H1 (cell line): ENCODE measurements around the gene ZNF280B. TPM values are rescaled to one million over a fixed set of nuclear protein-coding genes. Genes with fewer than 3 reads are reported as not detected.

ENCODE experiments used
- CTCF ChIA-PET: fragments of 300-600 bp; sonication (Branson Sonifier 250); formaldehyde crosslinking; loops from one replicate; lab custom pipeline; 2021; ENCODE audit not compliant: partially characterized antibody; lab: Charles Lee
- POLR2A ChIA-PET: fragments of 300-600 bp; sonication (Branson Sonifier 250); formaldehyde crosslinking; loops from one replicate; lab custom pipeline; 2021; ENCODE audit warnings: inconsistent platforms; ENCODE audit not compliant: partially characterized antibody; lab: Charles Lee
- DNase-seq, 2 experiments: peaks; one replicate each; pipeline versions ENCODE4 v3.0.0 to v3.0.0-alpha.2; 2010 to 2022; ENCODE audit warnings: low spot score in 2 of 2, low read depth in 1 of 2, mixed read lengths in 1 of 2
- FAIRE-seq: peaks from 2 replicates; lab custom pipeline; 2011; peaks lifted over from hg19 to GRCh38; lab: Jason Lieb, UNC
- H2AFZ ChIP-seq: 2 replicates; pipeline ENCODE4 v1.8.1; 2012; ENCODE audit warnings: low read length, inconsistent platforms
- H2AK5ac ChIP-seq: 2 replicates; pipeline ENCODE4 v1.6.1; 2013; ENCODE audit warnings: low read depth, low read length
- H2BK120ac ChIP-seq: replicated peaks from 2 replicates; pipeline ENCODE3; 2013; ENCODE audit warnings: low read depth, low read length, inconsistent platforms
- H2BK12ac ChIP-seq: 2 replicates; pipeline ENCODE4 v1.6.1; 2013; ENCODE audit warnings: low read depth, low read length
- H2BK15ac ChIP-seq: 2 replicates; pipeline ENCODE4 v1.6.1; 2013; ENCODE audit warnings: low read length
- H2BK20ac ChIP-seq: 2 replicates; pipeline ENCODE4 v1.6.1; 2013; ENCODE audit warnings: low read length
- H2BK5ac ChIP-seq: 2 replicates; pipeline ENCODE4 v1.6.1; 2013; ENCODE audit warnings: low read depth, low read length
- H3K14ac ChIP-seq: 2 replicates; pipeline ENCODE4 v1.6.1; 2013; ENCODE audit warnings: inconsistent platforms; ENCODE audit not compliant: insufficient read length
- H3K18ac ChIP-seq: 2 replicates; pipeline ENCODE4 v1.6.1; 2013; ENCODE audit warnings: low read length; ENCODE audit errors: extremely low read depth
- H3K23ac ChIP-seq: 2 replicates; pipeline ENCODE4 v1.6.1; 2013; ENCODE audit warnings: inconsistent platforms; ENCODE audit not compliant: insufficient read length
- H3K23me2 ChIP-seq: 2 replicates; pipeline ENCODE4 v1.6.1; 2013; ENCODE audit warnings: low read depth, low read length
- H3K27ac ChIP-seq: 2 replicates; pipeline ENCODE4 v1.6.1; 2011; ENCODE audit warnings: low read depth, low read length, inconsistent platforms
- H3K27me3 ChIP-seq, 4 experiments: replicated peaks in 1 of 4; 1 replicate in 1 of 4; 2 replicates in 3 of 4; pipeline versions ENCODE4 v1.6.1 to v1.8.1; 2011 to 2013; ENCODE audit warnings: low read length in 3 of 4, mild to moderate bottlenecking in 3 of 4, inconsistent platforms in 2 of 4, mixed read lengths in 2 of 4, moderate library complexity in 1 of 4; ENCODE audit not compliant: control insufficient read depth in 3 of 4, insufficient read depth in 3 of 4; ENCODE audit errors: extremely low read depth in 1 of 4
- H3K36me3 ChIP-seq, 4 experiments: 2 replicates each; pipeline versions ENCODE4 v1.6.1 to v1.8.1; 2011 to 2013; ENCODE audit warnings: mild to moderate bottlenecking in 4 of 4, low read length in 3 of 4, moderate library complexity in 2 of 4, control low read depth in 1 of 4, inconsistent platforms in 1 of 4; ENCODE audit not compliant: insufficient read depth in 4 of 4, control insufficient read depth in 2 of 4
- H3K4ac ChIP-seq: replicated peaks from 2 replicates; pipeline ENCODE3; 2013; ENCODE audit warnings: low read length, low read depth, mixed read lengths, inconsistent platforms; ENCODE audit not compliant: insufficient read length
- H3K4me1 ChIP-seq, 4 experiments: replicated peaks in 1 of 4; 1 replicate in 1 of 4; 2 replicates in 3 of 4; pipeline versions ENCODE4 v1.6.1 to v1.8.1; 2011 to 2013; ENCODE audit warnings: low read length in 3 of 4, inconsistent platforms in 2 of 4, mixed read lengths in 1 of 4; ENCODE audit not compliant: insufficient read depth in 4 of 4, control insufficient read depth in 3 of 4
- H3K4me2 ChIP-seq, 2 experiments: 2 replicates each; pipeline versions ENCODE4 v1.6.1 to v1.8.1; 2011 to 2013; ENCODE audit warnings: low read depth in 2 of 2, low read length in 2 of 2, control low read depth in 1 of 2, inconsistent platforms in 1 of 2, mild to moderate bottlenecking in 1 of 2; ENCODE audit not compliant: insufficient read depth in 1 of 2
- H3K4me3 ChIP-seq, 4 experiments: fragments of 200-600, 300-600 bp in 1 of 4; sonication (generic), shearing (Covaris generic), sonication (Bioruptor Twin) in 1 of 4; 2 replicates each; pipeline versions ENCODE4 v1.5.1 to v1.8.1; 2011 to 2016; ENCODE audit warnings: low read length in 4 of 4, low read depth in 3 of 4, control low read depth in 2 of 4, inconsistent platforms in 2 of 4, mild to moderate bottlenecking in 2 of 4, mixed read lengths in 1 of 4, moderate library complexity in 1 of 4; ENCODE audit not compliant: insufficient read depth in 2 of 4; ENCODE audit errors: extremely low read depth in 1 of 4
- H3K56ac ChIP-seq: replicated peaks from 2 replicates; pipeline ENCODE3; 2013; ENCODE audit warnings: low read depth, mild to moderate bottlenecking, mixed read lengths, low read length, inconsistent platforms; ENCODE audit not compliant: insufficient read length
- H3K79me1 ChIP-seq: 2 replicates; pipeline ENCODE4 v1.6.1; 2013; ENCODE audit warnings: low read depth, low read length, control low read depth
- H3K79me2 ChIP-seq, 2 experiments: 2 replicates each; pipeline versions ENCODE4 v1.6.1 to v1.8.1; 2012 to 2013; ENCODE audit warnings: low read length in 2 of 2, mild to moderate bottlenecking in 2 of 2, inconsistent platforms in 1 of 2; ENCODE audit not compliant: insufficient read depth in 2 of 2, control insufficient read depth in 1 of 2
- H3K9ac ChIP-seq, 4 experiments: replicated peaks in 1 of 4; 1 replicate in 1 of 4; 2 replicates in 3 of 4; pipeline versions ENCODE4 v1.6.1 to v1.8.1; 2011 to 2013; ENCODE audit warnings: low read depth in 3 of 4, low read length in 3 of 4, control low read depth in 2 of 4, mild to moderate bottlenecking in 2 of 4, moderate library complexity in 2 of 4, inconsistent platforms in 1 of 4; ENCODE audit errors: extremely low read depth in 1 of 4
- H3K9me3 ChIP-seq, 2 experiments: 2 replicates each; pipeline versions ENCODE4 v1.6.1 to v1.8.1; 2012 to 2013; ENCODE audit warnings: mild to moderate bottlenecking in 2 of 2, moderate library complexity in 2 of 2, control low read depth in 1 of 2, inconsistent platforms in 1 of 2, low read depth in 1 of 2, low read length in 1 of 2, mixed read lengths in 1 of 2; ENCODE audit not compliant: insufficient read depth in 2 of 2
- H4K20me1 ChIP-seq, 2 experiments: replicated peaks in 1 of 2; 2 replicates each; pipeline versions ENCODE3 to v1.8.1; 2011 to 2013; ENCODE audit warnings: inconsistent platforms in 2 of 2, low read length in 2 of 2, mild to moderate bottlenecking in 1 of 2; ENCODE audit not compliant: insufficient read depth in 2 of 2, control insufficient read depth in 1 of 2
- H4K5ac ChIP-seq: 2 replicates; pipeline ENCODE4 v1.6.1; 2013; ENCODE audit warnings: low read length, low read depth, mixed read lengths, inconsistent platforms; ENCODE audit not compliant: insufficient read length
- H4K8ac ChIP-seq: 2 replicates; pipeline ENCODE4 v1.8.0; 2013; ENCODE audit warnings: mild to moderate bottlenecking, moderate library complexity, low read length, inconsistent platforms; ENCODE audit not compliant: insufficient read depth; ENCODE audit errors: extremely low read depth
- H4K91ac ChIP-seq: replicated peaks from 2 replicates; pipeline ENCODE3; 2013; ENCODE audit warnings: low read length, mixed read lengths, inconsistent platforms; ENCODE audit not compliant: insufficient read length
- TBP ChIP-seq: IDR thresholded peaks from 2 replicates; pipeline ENCODE4 v1.6.1; 2011; ENCODE audit warnings: low read depth, low read length, improper control_type of control experiment
- WGBS, 2 experiments: shearing (Covaris generic) in 1 of 2; methylation state at CpG; one replicate each; pipeline versions ENCODE4 v1.1.6 to v1.1.7; 2013 to 2015; ENCODE audit warnings: low lambda C conversion rate in 2 of 2, mixed read lengths in 2 of 2, inconsistent platforms in 1 of 2, low coverage in 1 of 2, missing lambda C conversion rate in 1 of 2; ENCODE audit not compliant: insufficient replicate concordance in 2 of 2, insufficient coverage in 1 of 2, insufficient read length in 1 of 2; ENCODE audit errors: extremely low coverage in 1 of 2, missing lambda C conversion rate in 1 of 2; 5-methylcytosine and 5-hydroxymethylcytosine counted together
- polyA plus RNA-seq, 7 experiments: library from polyadenylated mRNA; depleted of rRNA in 3 of 7; stranded (reverse) in 5 of 7; unstranded in 2 of 7; fragments of >200 nt in 5 of 7; fragments of 200-250 nt in 2 of 7; gene quantifications; 1 replicate in 5 of 7; 2 replicates in 1 of 7; 4 replicates in 1 of 7; pipeline versions ENCODE4 v1.2.1 to v1.2.3, GENCODE V29; 2011 to 2013; ENCODE audit warnings: missing spikeins in 2 of 7, mixed read lengths in 2 of 7
- total RNA-seq: library from RNA; stranded (reverse); fragmentation: NEBNext Ultra II Directional; extraction: Animal tissue kit (Norgen Biotek cat#: 25700); gene quantifications from 2 replicates; pipeline ENCODE4 v1.2.1, GENCODE V29; 2021

Gene ZNF280B
- total and polyA plus RNA-seq, 2 of the 8 experiments (the other 6 are each of a cell fraction or from before 2014, with no cell fraction given): 4.8 to 11.7 TPM

DNA sequence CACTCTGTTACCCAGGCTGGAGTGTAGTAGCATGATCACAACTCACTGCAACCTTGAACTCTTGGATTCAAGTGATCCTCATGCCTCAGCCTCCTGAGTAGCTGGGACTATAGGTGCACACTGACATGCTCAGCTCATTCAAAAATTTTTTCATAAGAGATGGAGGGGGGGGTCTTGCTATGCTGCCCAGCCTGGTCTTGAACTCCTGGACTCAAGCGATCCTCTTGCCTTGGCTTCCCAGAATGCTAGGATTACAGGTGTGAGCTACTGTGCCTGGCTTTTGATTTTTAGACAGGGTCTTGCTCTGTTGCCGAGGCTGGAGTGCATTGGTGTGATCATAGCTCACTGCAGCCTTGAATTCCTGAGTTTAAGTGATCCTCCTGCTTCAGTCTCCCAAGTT is 36.5 kb upstream of the ZNF280B start:
- Histone ChIP-seq H3K4me3 (no peak overlapping the region), H2BK15ac (no peak overlapping the region), H3K4ac (no peak overlapping the region), H4K8ac (no peak overlapping the region), H2BK120ac (no peak overlapping the region), H3K4me2 (no peak overlapping the region), H3K36me3 (no peaks in the 10 kb centered on the region), H3K9ac (no peak overlapping the region), H3K4me1 (no peaks in the 10 kb centered on the region), H4K20me1 (peaks cover 0 to 1% of the 10 kb centered on the region in 2 experiments), H2BK12ac (no peak overlapping the region), H3K27ac (no peak overlapping the region), H3K9me3 (peaks cover 24 to 57% of the 10 kb centered on the region in 2 experiments; a peak in 3 of 4 replicates), H3K56ac (no peak overlapping the region), H3K14ac (no peak overlapping the region), H3K79me1 (no peaks in the 10 kb centered on the region), H3K27me3 (peaks cover 26 to 54% (median 36%) of the 10 kb centered on the region in 4 experiments), H4K91ac (no peak overlapping the region), H2BK5ac (no peak overlapping the region), H3K18ac (no peak overlapping the region), H3K23me2 (no peaks in the 10 kb centered on the region), H3K23ac (no peak overlapping the region), H4K5ac (no peak overlapping the region), H3K79me2 (no peaks in the 10 kb centered on the region), H2BK20ac (no peak overlapping the region), H2AFZ (no peak overlapping the region), H2AK5ac (no peak overlapping the region)
- 93% methylated on average over 2 of the region's 2 CpGs; no CpG with 5 or more reads in 1 of the 2 experiments for WGBS, 2 experiments
- ChIA-PET POLR2A (no interaction called here), CTCF (interaction anchor here (0.6 to 1.0 kb wide), 2 partner anchors 56 to 299 kb away, joined by 3 to 4 read pairs; no protein-coding TSS in a partner anchor)
- DNase-seq (no peak), FAIRE-seq (no peak)
- no peak for TF ChIP-seq TBP
